H1 (cell line): Measurements from ENCODE around the gene COL20A1. TPM values are rescaled to one million over a fixed set of nuclear protein-coding genes. Genes with fewer than 3 reads are reported as not detected.

Experiments
- CTCF ChIA-PET: fragments of 300-600 bp; sonication (Branson Sonifier 250); formaldehyde crosslinking; loops from one replicate; lab custom pipeline; 2021; ENCODE audit not compliant: partially characterized antibody; lab: Charles Lee
- POLR2A ChIA-PET: fragments of 300-600 bp; sonication (Branson Sonifier 250); formaldehyde crosslinking; loops from one replicate; lab custom pipeline; 2021; ENCODE audit warnings: inconsistent platforms; ENCODE audit not compliant: partially characterized antibody; lab: Charles Lee
- DNase-seq, 2 experiments: peaks; one replicate each; pipeline versions ENCODE4 v3.0.0 to v3.0.0-alpha.2; 2010 to 2022; ENCODE audit warnings: low spot score in 2 of 2, low read depth in 1 of 2, mixed read lengths in 1 of 2
- FAIRE-seq: peaks from 2 replicates; lab custom pipeline; 2011; peaks lifted over from hg19 to GRCh38; lab: Jason Lieb, UNC
- H2AFZ ChIP-seq: 2 replicates; pipeline ENCODE4 v1.8.1; 2012; ENCODE audit warnings: low read length, inconsistent platforms
- H2AK5ac ChIP-seq: 2 replicates; pipeline ENCODE4 v1.6.1; 2013; ENCODE audit warnings: low read depth, low read length
- H2BK120ac ChIP-seq: replicated peaks from 2 replicates; pipeline ENCODE3; 2013; ENCODE audit warnings: low read depth, low read length, inconsistent platforms
- H2BK12ac ChIP-seq: 2 replicates; pipeline ENCODE4 v1.6.1; 2013; ENCODE audit warnings: low read depth, low read length
- H2BK15ac ChIP-seq: 2 replicates; pipeline ENCODE4 v1.6.1; 2013; ENCODE audit warnings: low read length
- H2BK20ac ChIP-seq: 2 replicates; pipeline ENCODE4 v1.6.1; 2013; ENCODE audit warnings: low read length
- H2BK5ac ChIP-seq: 2 replicates; pipeline ENCODE4 v1.6.1; 2013; ENCODE audit warnings: low read depth, low read length
- H3K14ac ChIP-seq: 2 replicates; pipeline ENCODE4 v1.6.1; 2013; ENCODE audit warnings: inconsistent platforms; ENCODE audit not compliant: insufficient read length
- H3K18ac ChIP-seq: 2 replicates; pipeline ENCODE4 v1.6.1; 2013; ENCODE audit warnings: low read length; ENCODE audit errors: extremely low read depth
- H3K23ac ChIP-seq: 2 replicates; pipeline ENCODE4 v1.6.1; 2013; ENCODE audit warnings: inconsistent platforms; ENCODE audit not compliant: insufficient read length
- H3K23me2 ChIP-seq: 2 replicates; pipeline ENCODE4 v1.6.1; 2013; ENCODE audit warnings: low read depth, low read length
- H3K27ac ChIP-seq: 2 replicates; pipeline ENCODE4 v1.6.1; 2011; ENCODE audit warnings: low read depth, low read length, inconsistent platforms
- H3K27me3 ChIP-seq, 4 experiments: replicated peaks in 1 of 4; 1 replicate in 1 of 4; 2 replicates in 3 of 4; pipeline versions ENCODE4 v1.6.1 to v1.8.1; 2011 to 2013; ENCODE audit warnings: low read length in 3 of 4, mild to moderate bottlenecking in 3 of 4, inconsistent platforms in 2 of 4, mixed read lengths in 2 of 4, moderate library complexity in 1 of 4; ENCODE audit not compliant: control insufficient read depth in 3 of 4, insufficient read depth in 3 of 4; ENCODE audit errors: extremely low read depth in 1 of 4
- H3K36me3 ChIP-seq, 4 experiments: 2 replicates each; pipeline versions ENCODE4 v1.6.1 to v1.8.1; 2011 to 2013; ENCODE audit warnings: mild to moderate bottlenecking in 4 of 4, low read length in 3 of 4, moderate library complexity in 2 of 4, control low read depth in 1 of 4, inconsistent platforms in 1 of 4; ENCODE audit not compliant: insufficient read depth in 4 of 4, control insufficient read depth in 2 of 4
- H3K4ac ChIP-seq: replicated peaks from 2 replicates; pipeline ENCODE3; 2013; ENCODE audit warnings: low read length, low read depth, mixed read lengths, inconsistent platforms; ENCODE audit not compliant: insufficient read length
- H3K4me1 ChIP-seq, 4 experiments: replicated peaks in 1 of 4; 1 replicate in 1 of 4; 2 replicates in 3 of 4; pipeline versions ENCODE4 v1.6.1 to v1.8.1; 2011 to 2013; ENCODE audit warnings: low read length in 3 of 4, inconsistent platforms in 2 of 4, mixed read lengths in 1 of 4; ENCODE audit not compliant: insufficient read depth in 4 of 4, control insufficient read depth in 3 of 4
- H3K4me2 ChIP-seq, 2 experiments: 2 replicates each; pipeline versions ENCODE4 v1.6.1 to v1.8.1; 2011 to 2013; ENCODE audit warnings: low read depth in 2 of 2, low read length in 2 of 2, control low read depth in 1 of 2, inconsistent platforms in 1 of 2, mild to moderate bottlenecking in 1 of 2; ENCODE audit not compliant: insufficient read depth in 1 of 2
- H3K4me3 ChIP-seq, 4 experiments: fragments of 200-600, 300-600 bp in 1 of 4; sonication (generic), shearing (Covaris generic), sonication (Bioruptor Twin) in 1 of 4; 2 replicates each; pipeline versions ENCODE4 v1.5.1 to v1.8.1; 2011 to 2016; ENCODE audit warnings: low read length in 4 of 4, low read depth in 3 of 4, control low read depth in 2 of 4, inconsistent platforms in 2 of 4, mild to moderate bottlenecking in 2 of 4, mixed read lengths in 1 of 4, moderate library complexity in 1 of 4; ENCODE audit not compliant: insufficient read depth in 2 of 4; ENCODE audit errors: extremely low read depth in 1 of 4
- H3K56ac ChIP-seq: replicated peaks from 2 replicates; pipeline ENCODE3; 2013; ENCODE audit warnings: low read depth, mild to moderate bottlenecking, mixed read lengths, low read length, inconsistent platforms; ENCODE audit not compliant: insufficient read length
- H3K79me1 ChIP-seq: 2 replicates; pipeline ENCODE4 v1.6.1; 2013; ENCODE audit warnings: low read depth, low read length, control low read depth
- H3K79me2 ChIP-seq, 2 experiments: 2 replicates each; pipeline versions ENCODE4 v1.6.1 to v1.8.1; 2012 to 2013; ENCODE audit warnings: low read length in 2 of 2, mild to moderate bottlenecking in 2 of 2, inconsistent platforms in 1 of 2; ENCODE audit not compliant: insufficient read depth in 2 of 2, control insufficient read depth in 1 of 2
- H3K9ac ChIP-seq, 4 experiments: replicated peaks in 1 of 4; 1 replicate in 1 of 4; 2 replicates in 3 of 4; pipeline versions ENCODE4 v1.6.1 to v1.8.1; 2011 to 2013; ENCODE audit warnings: low read depth in 3 of 4, low read length in 3 of 4, control low read depth in 2 of 4, mild to moderate bottlenecking in 2 of 4, moderate library complexity in 2 of 4, inconsistent platforms in 1 of 4; ENCODE audit errors: extremely low read depth in 1 of 4
- H3K9me3 ChIP-seq, 2 experiments: 2 replicates each; pipeline versions ENCODE4 v1.6.1 to v1.8.1; 2012 to 2013; ENCODE audit warnings: mild to moderate bottlenecking in 2 of 2, moderate library complexity in 2 of 2, control low read depth in 1 of 2, inconsistent platforms in 1 of 2, low read depth in 1 of 2, low read length in 1 of 2, mixed read lengths in 1 of 2; ENCODE audit not compliant: insufficient read depth in 2 of 2
- H4K20me1 ChIP-seq, 2 experiments: replicated peaks in 1 of 2; 2 replicates each; pipeline versions ENCODE3 to v1.8.1; 2011 to 2013; ENCODE audit warnings: inconsistent platforms in 2 of 2, low read length in 2 of 2, mild to moderate bottlenecking in 1 of 2; ENCODE audit not compliant: insufficient read depth in 2 of 2, control insufficient read depth in 1 of 2
- H4K5ac ChIP-seq: 2 replicates; pipeline ENCODE4 v1.6.1; 2013; ENCODE audit warnings: low read length, low read depth, mixed read lengths, inconsistent platforms; ENCODE audit not compliant: insufficient read length
- H4K8ac ChIP-seq: 2 replicates; pipeline ENCODE4 v1.8.0; 2013; ENCODE audit warnings: mild to moderate bottlenecking, moderate library complexity, low read length, inconsistent platforms; ENCODE audit not compliant: insufficient read depth; ENCODE audit errors: extremely low read depth
- H4K91ac ChIP-seq: replicated peaks from 2 replicates; pipeline ENCODE3; 2013; ENCODE audit warnings: low read length, mixed read lengths, inconsistent platforms; ENCODE audit not compliant: insufficient read length
- JUN ChIP-seq: IDR thresholded peaks from 2 replicates; pipeline ENCODE4 v1.6.1; 2011; ENCODE audit warnings: low read depth, mild to moderate bottlenecking, improper control_type of control experiment, low read length
- NANOG ChIP-seq: IDR thresholded peaks from 2 replicates; pipeline ENCODE4 v1.6.1; 2011; ENCODE audit warnings: low read length, low read depth, mild to moderate bottlenecking, inconsistent platforms; ENCODE audit not compliant: insufficient read depth, poor library complexity, severe bottlenecking
- RNF2 ChIP-seq: fragments of 200-900, 300-1000 bp; sonication (generic); IDR thresholded peaks from 2 replicates; pipeline ENCODE4 v1.7.1; 2016; ENCODE audit warnings: borderline replicate concordance, low read depth, mild to moderate bottlenecking, antibody characterized with exemption, low read length; ENCODE audit not compliant: poor library complexity, severe bottlenecking; ENCODE audit errors: missing control alignments
- SIX5 ChIP-seq: IDR thresholded peaks from 2 replicates; pipeline ENCODE4 v1.6.1; 2011; ENCODE audit warnings: mild to moderate bottlenecking, low read depth, low read length
- YY1 ChIP-seq: IDR thresholded peaks from 2 replicates; pipeline ENCODE4 v1.6.1; 2011; ENCODE audit warnings: low read depth, mild to moderate bottlenecking, low read length
- WGBS, 2 experiments: shearing (Covaris generic) in 1 of 2; methylation state at CpG; one replicate each; pipeline versions ENCODE4 v1.1.6 to v1.1.7; 2013 to 2015; ENCODE audit warnings: low lambda C conversion rate in 2 of 2, mixed read lengths in 2 of 2, inconsistent platforms in 1 of 2, low coverage in 1 of 2, missing lambda C conversion rate in 1 of 2; ENCODE audit not compliant: insufficient replicate concordance in 2 of 2, insufficient coverage in 1 of 2, insufficient read length in 1 of 2; ENCODE audit errors: extremely low coverage in 1 of 2, missing lambda C conversion rate in 1 of 2; 5-methylcytosine and 5-hydroxymethylcytosine counted together
- polyA plus RNA-seq, 7 experiments: library from polyadenylated mRNA; depleted of rRNA in 3 of 7; stranded (reverse) in 5 of 7; unstranded in 2 of 7; fragments of >200 nt in 5 of 7; fragments of 200-250 nt in 2 of 7; gene quantifications; 1 replicate in 5 of 7; 2 replicates in 1 of 7; 4 replicates in 1 of 7; pipeline versions ENCODE4 v1.2.1 to v1.2.3, GENCODE V29; 2011 to 2013; ENCODE audit warnings: missing spikeins in 2 of 7, mixed read lengths in 2 of 7
- total RNA-seq: library from RNA; stranded (reverse); fragmentation: NEBNext Ultra II Directional; extraction: Animal tissue kit (Norgen Biotek cat#: 25700); gene quantifications from 2 replicates; pipeline ENCODE4 v1.2.1, GENCODE V29; 2021

The COL20A1 gene
- total and polyA plus RNA-seq, 2 of the 8 experiments (the other 6 are each of a cell fraction or from before 2014, with no cell fraction given): 0.19 to 0.21 TPM

DNA sequence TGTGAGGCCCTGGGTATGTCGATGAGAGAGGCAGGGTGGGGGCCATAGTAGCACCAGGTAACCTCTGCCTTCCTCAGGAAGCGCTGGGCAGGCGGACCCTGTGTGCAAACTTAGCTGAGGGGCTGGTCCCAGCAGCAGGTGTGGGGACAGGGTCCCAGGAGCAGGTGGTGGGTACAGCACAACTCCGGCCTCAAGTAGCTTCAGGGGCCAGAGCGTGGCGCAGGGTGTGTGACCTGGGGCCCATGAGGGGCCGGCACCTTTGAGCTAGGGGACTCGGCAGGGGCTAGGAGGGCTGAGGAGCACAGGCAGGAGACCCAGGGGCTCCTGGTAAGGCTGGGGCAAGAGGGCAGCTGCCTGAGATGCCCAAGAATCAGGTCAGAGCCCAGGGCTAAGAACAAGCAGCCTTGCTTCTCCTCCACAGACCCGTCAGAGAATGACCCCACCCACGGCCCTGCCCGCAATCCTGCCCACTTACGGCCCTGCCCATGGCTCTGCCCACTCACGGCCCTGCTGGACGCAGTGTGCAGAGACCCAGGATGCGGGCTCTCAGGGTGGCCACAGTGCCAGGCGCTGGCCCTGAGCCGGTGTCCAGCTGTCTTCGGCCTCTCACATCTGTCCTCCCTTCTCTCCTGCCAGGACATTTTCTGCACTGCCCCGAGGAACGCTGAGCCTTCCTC is 37.2 kb downstream of the COL20A1 start:
- H3K79me2 ChIP-seq: no peaks in the 10 kb centered on the region
- no peak overlapping the region for H2BK15ac ChIP-seq
- no peak for DNase-seq
- TF ChIP-seq NANOG (no peak), JUN (no peak), YY1 (no peak), RNF2 (no peak), SIX5 (no peak)
- H3K27ac ChIP-seq: no peak overlapping the region
- no peaks in the 10 kb centered on the region for H3K23me2 ChIP-seq
- no peaks in the 10 kb centered on the region for H3K27me3 ChIP-seq
- H3K9ac ChIP-seq: no peak overlapping the region
- H3K14ac ChIP-seq: no peak overlapping the region
- no peak overlapping the region for H2BK5ac ChIP-seq
- H3K4me3 ChIP-seq: no peak overlapping the region
- H3K4me2 ChIP-seq: no peak overlapping the region
- no peak overlapping the region for H4K91ac ChIP-seq
- no peak overlapping the region for H2BK20ac ChIP-seq
- WGBS, 2 experiments: 86% methylated on average over 20 of the region's 20 CpGs; no CpG with 5 or more reads in 1 of the 2 experiments
- no peak overlapping the region for H2AK5ac ChIP-seq
- no peaks in the 10 kb centered on the region for H4K20me1 ChIP-seq
- no peak overlapping the region for H3K18ac ChIP-seq
- H4K5ac ChIP-seq: no peak overlapping the region
- no peak overlapping the region for H3K4ac ChIP-seq
- POLR2A ChIA-PET: interaction anchor here (0.8 to 1.2 kb wide), 2 partner anchors 35 to 37 kb away, joined by 3 read pairs; no protein-coding TSS in a partner anchor
- H3K4me1 ChIP-seq: peaks cover 0 to 5% (median 1%) of the 10 kb centered on the region in 4 experiments; a peak in 3 of 7 replicates
- H3K36me3 ChIP-seq: no peaks in the 10 kb centered on the region
- CTCF ChIA-PET: interaction anchor here (0.6 to 5.9 kb wide), 13 partner anchors 12 to 164 kb away, joined by 3 to 43 read pairs (median 4); no protein-coding TSS in a partner anchor
- H3K79me1 ChIP-seq: no peaks in the 10 kb centered on the region
- no peak overlapping the region for H2BK120ac ChIP-seq
- no peak for FAIRE-seq
- H2BK12ac ChIP-seq: no peak overlapping the region
- 0 out of 2 replicates have a peak overlapping the region, but pooled peaks have one; percentile 62 for H4K8ac ChIP-seq
- no peak overlapping the region for H3K23ac ChIP-seq
- no peak overlapping the region for H2AFZ ChIP-seq
- H3K56ac ChIP-seq: no peak overlapping the region
- peaks cover 10 to 23% of the 10 kb centered on the region in 2 experiments for H3K9me3 ChIP-seq
